ENCODE data around the gene SLC9A5. TPM values are rescaled to one million over a fixed set of nuclear protein-coding genes. Genes with fewer than 3 reads are reported as not detected.
A peak's percentile ranks its signal among the peaks of the same experiment; 100 is the strongest.

The SLC9A5 gene
- total and polyA plus RNA-seq, 9 donors, result 0.36 to 3.1 (median 1.2) TPM

GRCh38 chr16:67264277-67264676 is 15.5 kb downstream of the SLC9A5 start:
- TF ChIP-seq, protein P1, sequence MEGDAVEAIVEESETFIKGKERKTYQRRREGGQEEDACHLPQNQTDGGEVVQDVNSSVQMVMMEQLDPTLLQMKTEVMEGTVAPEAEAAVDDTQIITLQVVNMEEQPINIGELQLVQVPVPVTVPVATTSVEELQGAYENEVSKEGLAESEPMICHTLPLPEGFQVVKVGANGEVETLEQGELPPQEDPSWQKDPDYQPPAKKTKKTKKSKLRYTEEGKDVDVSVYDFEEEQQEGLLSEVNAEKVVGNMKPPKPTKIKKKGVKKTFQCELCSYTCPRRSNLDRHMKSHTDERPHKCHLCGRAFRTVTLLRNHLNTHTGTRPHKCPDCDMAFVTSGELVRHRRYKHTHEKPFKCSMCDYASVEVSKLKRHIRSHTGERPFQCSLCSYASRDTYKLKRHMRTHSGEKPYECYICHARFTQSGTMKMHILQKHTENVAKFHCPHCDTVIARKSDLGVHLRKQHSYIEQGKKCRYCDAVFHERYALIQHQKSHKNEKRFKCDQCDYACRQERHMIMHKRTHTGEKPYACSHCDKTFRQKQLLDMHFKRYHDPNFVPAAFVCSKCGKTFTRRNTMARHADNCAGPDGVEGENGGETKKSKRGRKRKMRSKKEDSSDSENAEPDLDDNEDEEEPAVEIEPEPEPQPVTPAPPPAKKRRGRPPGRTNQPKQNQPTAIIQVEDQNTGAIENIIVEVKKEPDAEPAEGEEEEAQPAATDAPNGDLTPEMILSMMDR (IDR thresholded peaks at IDR 0.05), result no peak
- TF ChIP-seq EP300 (IDR thresholded peaks at IDR 0.05) (no peak), POLR2A (IDR thresholded peaks at IDR 0.05) (no peak)
- DNase-seq, result peak in 1 of 5 donors; percentile 17
- no peaks in the 10 kb centered on the region for H3K9me3 ChIP-seq
- no peaks in the 10 kb centered on the region for H3K36me3 ChIP-seq
- H3K27ac ChIP-seq, result no peak overlapping the region
- H3K27me3 ChIP-seq, result no peaks in the 10 kb centered on the region
- intact Hi-C loops (cut with DNase I), result no loop called here
- no peaks in the 10 kb centered on the region for H3K4me1 ChIP-seq (ENCODE audit: insufficient read depth)
- H3K4me3 ChIP-seq, result no peak overlapping the region
- 66 to 73% (median 67%) methylated on average over 9 of the region's 9 CpGs for WGBS, 3 donors

DNA sequence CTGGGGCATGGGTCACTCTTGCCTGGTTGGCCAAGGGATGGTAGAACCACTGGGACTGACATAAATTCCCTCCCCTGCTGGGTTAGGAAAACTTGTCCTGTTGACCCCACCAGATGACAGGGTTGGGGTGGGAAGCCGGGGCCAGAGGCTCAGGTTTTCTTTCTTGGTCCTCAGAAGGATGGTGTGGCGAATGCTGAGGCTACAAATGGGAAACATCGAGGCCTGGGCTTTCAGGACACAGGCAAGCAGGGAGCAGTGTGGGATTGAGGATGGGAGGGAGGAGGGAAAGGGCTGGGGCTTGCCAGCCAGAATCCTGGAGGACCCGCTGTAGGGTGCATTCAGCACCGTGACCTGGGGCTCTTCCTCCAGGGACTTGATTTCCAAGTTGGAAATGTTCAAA is 16.1 kb downstream of the SLC9A5 start:
- H3K36me3 ChIP-seq, result no peaks in the 10 kb centered on the region
- H3K4me1 ChIP-seq (ENCODE audit: insufficient read depth), result no peaks in the 10 kb centered on the region
- DNase-seq, result peak in 2 of 5 donors; percentile 7 to 25
- H3K4me3 ChIP-seq, result no peak overlapping the region
- H3K9me3 ChIP-seq, result no peaks in the 10 kb centered on the region
- no peak overlapping the region for H3K27ac ChIP-seq
- TF ChIP-seq POLR2A (IDR thresholded peaks at IDR 0.05) (no peak), EP300 (IDR thresholded peaks at IDR 0.05) (no peak)
- TF ChIP-seq, protein P1 (IDR thresholded peaks at IDR 0.05), result no peak
- intact Hi-C loops (cut with DNase I), result no loop called here
- WGBS, 3 donors, result 81 to 87% (median 85%) methylated on average over 5 of the region's 5 CpGs
- no peaks in the 10 kb centered on the region for H3K27me3 ChIP-seq

DNA sequence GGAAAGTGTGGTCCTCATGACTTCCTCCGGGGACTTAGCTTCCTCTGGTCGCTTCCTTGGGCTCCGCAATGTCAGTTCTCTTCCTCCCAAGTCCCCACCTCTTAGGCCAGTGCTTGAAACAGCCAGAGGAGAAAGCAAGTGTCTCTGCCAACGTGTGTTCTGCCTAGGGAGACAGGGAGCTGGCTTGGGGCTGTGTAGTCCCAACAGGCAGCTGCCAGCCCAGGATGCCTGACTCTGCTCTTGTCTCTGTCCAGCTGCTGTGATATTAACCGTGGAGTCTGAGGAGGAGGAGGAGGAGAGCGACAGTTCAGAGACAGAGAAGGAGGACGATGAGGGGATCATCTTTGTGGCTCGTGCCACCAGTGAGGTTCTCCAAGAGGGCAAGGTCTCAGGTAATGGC is 17.1 kb downstream of the SLC9A5 start:
- no peak overlapping the region for H3K4me3 ChIP-seq
- WGBS, 3 donors, result 57 to 61% (median 61%) methylated on average over 8 of the region's 8 CpGs
- no peaks in the 10 kb centered on the region for H3K9me3 ChIP-seq
- no peaks in the 10 kb centered on the region for H3K4me1 ChIP-seq (ENCODE audit: insufficient read depth)
- no peaks in the 10 kb centered on the region for H3K36me3 ChIP-seq
- intact Hi-C loops (cut with DNase I), result no loop called here
- peak in 1 of 5 donors; percentile 1 for DNase-seq
- no peaks in the 10 kb centered on the region for H3K27me3 ChIP-seq
- H3K27ac ChIP-seq, result no peak overlapping the region
- no peak for TF ChIP-seq EP300 (IDR thresholded peaks at IDR 0.05)
- TF ChIP-seq, protein P1 (IDR thresholded peaks at IDR 0.05), result no peak
- no peak for TF ChIP-seq POLR2A (IDR thresholded peaks at IDR 0.05)

GRCh38 chr16:67268136-67268579 is 19.4 kb downstream of the SLC9A5 start:
- no peaks in the 10 kb centered on the region for H3K36me3 ChIP-seq
- TF ChIP-seq EP300 (IDR thresholded peaks at IDR 0.05) (no peak), POLR2A (IDR thresholded peaks at IDR 0.05) (no peak)
- TF ChIP-seq, protein P1 (IDR thresholded peaks at IDR 0.05), result no peak
- intact Hi-C loops (cut with DNase I), result no loop called here
- DNase-seq, result peak in 1 of 5 donors; percentile 8
- no peak overlapping the region for H3K27ac ChIP-seq
- no peaks in the 10 kb centered on the region for H3K9me3 ChIP-seq
- H3K27me3 ChIP-seq, result no peaks in the 10 kb centered on the region
- H3K4me3 ChIP-seq, result no peak overlapping the region
- 40 to 62% (median 61%) methylated on average over 5 of the region's 5 CpGs for WGBS, 3 donors
- H3K4me1 ChIP-seq (ENCODE audit: insufficient read depth), result no peaks in the 10 kb centered on the region

All from ovary (tissue), 9 donors.